K562 (cell line): ENCODE results near the gene KARS1. TPM values are rescaled to one million over a fixed set of nuclear protein-coding genes. Genes with fewer than 3 reads are reported as not detected.
A peak's percentile ranks its signal among the peaks of the same experiment; 100 is the strongest.

Source experiments
- EHMT2 ChIP-seq: fragments of 450-650 bp; IDR thresholded peaks from 2 replicates; pipeline ENCODE4 v1.6.1; 2018; ENCODE audit warnings: antibody characterized with exemption
- MAFG ChIP-seq: fragments of 450-650 bp; conservative IDR thresholded peaks from 2 replicates; pipeline ENCODE4 v1.6.1; 2016; ENCODE audit warnings: missing genetic modification characterization, missing compliant biosample characterization
- MTA3 ChIP-seq: fragments of 450-650 bp; formaldehyde crosslinking; IDR thresholded peaks from 2 replicates; pipeline ENCODE4 v1.6.1; 2017; ENCODE audit warnings: mild to moderate bottlenecking, borderline replicate concordance
- MXI1 ChIP-seq: IDR thresholded peaks from 2 replicates; pipeline ENCODE4 v1.6.1; 2011; ENCODE audit warnings: low read depth, mild to moderate bottlenecking, improper control_type of control experiment, low read length
- NFATC3 ChIP-seq: fragments of 450-650 bp; IDR thresholded peaks from 2 replicates; pipeline ENCODE4 v1.6.1; 2017; ENCODE audit warnings: mild to moderate bottlenecking
- RBM22 ChIP-seq: fragments of 200-400 bp; formaldehyde crosslinking; IDR thresholded peaks from 2 replicates; pipeline ENCODE4 v1.6.1; 2018; ENCODE audit warnings: low read length, low read depth; ENCODE audit not compliant: poor library complexity, severe bottlenecking
- RFX5 ChIP-seq: IDR thresholded peaks from 2 replicates; pipeline ENCODE4 v1.6.1; 2011; ENCODE audit warnings: low read depth, mild to moderate bottlenecking, improper control_type of control experiment, low read length
- RNF2 ChIP-seq: sonication (generic); IDR thresholded peaks from 2 replicates; pipeline ENCODE4 v1.6.1; 2016
- SAP30 ChIP-seq: fragments of 200-600 bp; sonication (generic); IDR thresholded peaks from 2 replicates; pipeline ENCODE4 v1.6.1; 2012; ENCODE audit warnings: borderline replicate concordance, low read depth, mild to moderate bottlenecking, moderate library complexity, low read length, control low read depth, inconsistent platforms; ENCODE audit not compliant: insufficient read depth, poor library complexity, severe bottlenecking
- SPI1 ChIP-seq: IDR thresholded peaks from 2 replicates; pipeline ENCODE4 v1.6.1; 2011; ENCODE audit warnings: low read depth, low read length, control low read depth, borderline replicate concordance
- TEAD2 ChIP-seq: fragments of 450-650 bp; IDR thresholded peaks from 2 replicates; pipeline ENCODE4 v1.6.1; 2016; ENCODE audit warnings: missing genetic modification characterization, control low read depth, missing compliant biosample characterization
- ZNF143 ChIP-seq: sonication (generic); formaldehyde crosslinking; IDR thresholded peaks from 2 replicates; pipeline ENCODE4 v1.9.0; 2022; ENCODE audit warnings: mild to moderate bottlenecking, missing genetic modification reagents
- ZNF197 ChIP-seq: fragments of 200-800 bp; sonication (Bioruptor generic); IDR thresholded peaks from 2 replicates; pipeline ENCODE4 v1.6.1; 2016; ENCODE audit warnings: low read depth, missing genetic modification characterization, missing compliant biosample characterization
- ZNF239 ChIP-seq: fragments of 250-450 bp; sonication (Bioruptor Pico); IDR thresholded peaks from 2 replicates; pipeline ENCODE4 v1.4.0; 2020; ENCODE audit warnings: mild to moderate bottlenecking
- ZNF384 ChIP-seq: IDR thresholded peaks from 2 replicates; pipeline ENCODE4 v1.6.1; 2012; ENCODE audit warnings: low read depth, low read length, improper control_type of control experiment
- polyA plus RNA-seq, 8 experiments: library from polyadenylated mRNA; depleted of rRNA in 4 of 8; stranded (reverse) in 5 of 8; unstranded in 3 of 8; fragments of >200 nt; fragmentation: Nextera tagmentation in 2 of 8; fragmentation: Illumina TruSeq in 1 of 8; extraction: Ambion mirVana in 2 of 8; extraction: Trizol in 1 of 8; gene quantifications; 2 replicates each; pipeline versions ENCODE4 v1.2.1 to v1.2.3, GENCODE V29; 2011 to 2014; ENCODE audit warnings: inconsistent platforms in 1 of 8, missing spikeins in 1 of 8
- total RNA-seq, 7 experiments: library from RNA; depleted of rRNA in 6 of 7; stranded (reverse); fragments of >200 nt in 6 of 7; fragmentation: Illumina TruSeq in 2 of 7; extraction: Trizol in 2 of 7; gene quantifications; 2 replicates each; pipeline versions ENCODE4 v1.2.1 to v1.2.3, GENCODE V29; 2011 to 2021; ENCODE audit warnings: low replicate concordance in 1 of 7
- TF ChIP-seq, protein P1 (sequence below): fragments of 450-650 bp; formaldehyde crosslinking; IDR thresholded peaks from 2 replicates; pipeline ENCODE4 v1.4.0; 2022; ENCODE audit warnings: missing genetic modification characterization
- TF ChIP-seq, protein P2 (sequence below): fragments of 450-650 bp; conservative IDR thresholded peaks from 2 replicates; pipeline ENCODE4 v1.6.1; 2016; ENCODE audit warnings: missing genetic modification characterization, low read depth, mild to moderate bottlenecking, control low read depth, missing compliant biosample characterization
- TF ChIP-seq, protein P3 (sequence below): fragments of 450-650 bp; formaldehyde crosslinking; conservative IDR thresholded peaks from 2 replicates; pipeline ENCODE4 v1.4.0; 2022; ENCODE audit warnings: mild to moderate bottlenecking, missing genetic modification characterization
- TF ChIP-seq, protein P4 (sequence below): sonication (generic); formaldehyde crosslinking; IDR thresholded peaks from 2 replicates; pipeline ENCODE4 v1.8.1; 2023; ENCODE audit warnings: mild to moderate bottlenecking, missing genetic modification reagents, moderate library complexity
- TF ChIP-seq, protein P5 (sequence below): fragments of 450-650 bp; IDR thresholded peaks from 2 replicates; pipeline ENCODE4 v1.6.1; 2016; ENCODE audit warnings: low read depth, mild to moderate bottlenecking, moderate library complexity
- TF ChIP-seq, protein P6 (sequence below): sonication (generic); formaldehyde crosslinking; IDR thresholded peaks from 2 replicates; pipeline ENCODE4 v1.9.0; 2022; ENCODE audit warnings: mild to moderate bottlenecking, missing genetic modification reagents

KARS1 gene
- total and polyA plus RNA-seq, 9 of the 15 experiments (the other 6 are each of a cell fraction or from before 2014, with no cell fraction given), result 223 to 386 (median 304) TPM

DNA sequence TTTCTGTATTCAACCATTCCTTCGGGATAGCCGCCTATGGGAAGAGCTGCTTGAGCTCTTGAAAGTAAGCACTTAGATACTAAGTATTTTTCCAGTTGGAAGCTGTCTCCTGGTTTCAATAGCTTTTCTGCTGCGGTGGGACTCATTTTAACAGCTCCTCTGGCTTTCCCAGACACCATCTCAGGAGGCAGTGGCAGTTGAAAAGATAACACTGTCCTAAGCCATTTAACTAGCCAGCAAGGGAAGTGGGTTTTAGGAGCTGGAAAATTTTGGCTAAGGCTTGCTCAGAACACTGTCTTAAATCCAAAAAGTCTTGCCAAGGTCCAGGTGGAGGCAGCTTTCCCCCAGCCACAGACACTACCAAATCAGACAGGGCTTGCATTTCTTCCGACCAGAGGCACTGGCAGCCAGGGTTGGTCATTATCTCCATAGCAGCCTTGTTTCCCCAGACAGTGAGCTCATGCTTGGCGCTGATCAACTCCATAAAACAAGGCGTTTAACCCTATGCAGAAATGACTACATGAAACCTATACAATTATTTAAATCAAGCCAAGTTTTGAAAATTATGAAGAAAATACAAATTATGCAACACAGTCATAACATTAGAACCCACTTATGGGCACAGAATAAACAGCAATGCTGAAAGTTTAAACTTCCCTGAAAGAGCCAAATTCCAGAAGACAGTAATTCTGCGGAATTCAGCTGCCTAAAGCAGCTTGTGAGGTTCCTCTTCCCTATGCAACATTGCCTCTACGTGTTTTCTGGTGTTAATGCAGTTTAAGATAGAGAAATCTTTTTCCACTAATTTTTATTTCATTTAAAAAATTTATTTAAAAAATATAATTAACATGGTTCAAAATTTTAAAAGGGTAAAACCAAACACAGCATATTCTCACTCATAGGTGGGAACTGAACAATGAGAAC is 56.3 kb downstream of the KARS1 start (continued):
- TF ChIP-seq RBM22 (no peak), NFATC3 (no peak), EHMT2 (no peak), SAP30 (no peak), RNF2 (no peak), RFX5 (no peak), ZNF143 (CRISPR knock-in tag) (no peak), ZNF239 (CRISPR knock-in tag) (no peak), TEAD2 (no peak), ZNF197 (CRISPR knock-in tag) (no peak), ZNF384 (no peak), MXI1 (no peak), SPI1 (peak; percentile 29; the same call in 1 of the 2 replicates), MAFG (tag) (no peak), MTA3 (0 out of 2 replicates have a peak, but pooled peaks have one; percentile 17)
- TF ChIP-seq, protein P1, sequence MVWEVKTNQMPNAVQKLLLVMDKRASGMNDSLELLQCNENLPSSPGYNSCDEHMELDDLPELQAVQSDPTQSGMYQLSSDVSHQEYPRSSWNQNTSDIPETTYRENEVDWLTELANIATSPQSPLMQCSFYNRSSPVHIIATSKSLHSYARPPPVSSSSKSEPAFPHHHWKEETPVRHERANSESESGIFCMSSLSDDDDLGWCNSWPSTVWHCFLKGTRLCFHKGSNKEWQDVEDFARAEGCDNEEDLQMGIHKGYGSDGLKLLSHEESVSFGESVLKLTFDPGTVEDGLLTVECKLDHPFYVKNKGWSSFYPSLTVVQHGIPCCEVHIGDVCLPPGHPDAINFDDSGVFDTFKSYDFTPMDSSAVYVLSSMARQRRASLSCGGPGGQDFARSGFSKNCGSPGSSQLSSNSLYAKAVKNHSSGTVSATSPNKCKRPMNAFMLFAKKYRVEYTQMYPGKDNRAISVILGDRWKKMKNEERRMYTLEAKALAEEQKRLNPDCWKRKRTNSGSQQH (CRISPR knock-in tag), result 0 out of 2 replicates have a peak, but pooled peaks have one; percentile 51
- TF ChIP-seq, protein P2, sequence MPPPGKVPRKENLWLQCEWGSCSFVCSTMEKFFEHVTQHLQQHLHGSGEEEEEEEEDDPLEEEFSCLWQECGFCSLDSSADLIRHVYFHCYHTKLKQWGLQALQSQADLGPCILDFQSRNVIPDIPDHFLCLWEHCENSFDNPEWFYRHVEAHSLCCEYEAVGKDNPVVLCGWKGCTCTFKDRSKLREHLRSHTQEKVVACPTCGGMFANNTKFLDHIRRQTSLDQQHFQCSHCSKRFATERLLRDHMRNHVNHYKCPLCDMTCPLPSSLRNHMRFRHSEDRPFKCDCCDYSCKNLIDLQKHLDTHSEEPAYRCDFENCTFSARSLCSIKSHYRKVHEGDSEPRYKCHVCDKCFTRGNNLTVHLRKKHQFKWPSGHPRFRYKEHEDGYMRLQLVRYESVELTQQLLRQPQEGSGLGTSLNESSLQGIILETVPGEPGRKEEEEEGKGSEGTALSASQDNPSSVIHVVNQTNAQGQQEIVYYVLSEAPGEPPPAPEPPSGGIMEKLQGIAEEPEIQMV (tag), result no peak
- TF ChIP-seq, protein P3, sequence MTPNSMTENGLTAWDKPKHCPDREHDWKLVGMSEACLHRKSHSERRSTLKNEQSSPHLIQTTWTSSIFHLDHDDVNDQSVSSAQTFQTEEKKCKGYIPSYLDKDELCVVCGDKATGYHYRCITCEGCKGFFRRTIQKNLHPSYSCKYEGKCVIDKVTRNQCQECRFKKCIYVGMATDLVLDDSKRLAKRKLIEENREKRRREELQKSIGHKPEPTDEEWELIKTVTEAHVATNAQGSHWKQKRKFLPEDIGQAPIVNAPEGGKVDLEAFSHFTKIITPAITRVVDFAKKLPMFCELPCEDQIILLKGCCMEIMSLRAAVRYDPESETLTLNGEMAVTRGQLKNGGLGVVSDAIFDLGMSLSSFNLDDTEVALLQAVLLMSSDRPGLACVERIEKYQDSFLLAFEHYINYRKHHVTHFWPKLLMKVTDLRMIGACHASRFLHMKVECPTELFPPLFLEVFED (CRISPR knock-in tag), result no peak
- TF ChIP-seq, protein P4, sequence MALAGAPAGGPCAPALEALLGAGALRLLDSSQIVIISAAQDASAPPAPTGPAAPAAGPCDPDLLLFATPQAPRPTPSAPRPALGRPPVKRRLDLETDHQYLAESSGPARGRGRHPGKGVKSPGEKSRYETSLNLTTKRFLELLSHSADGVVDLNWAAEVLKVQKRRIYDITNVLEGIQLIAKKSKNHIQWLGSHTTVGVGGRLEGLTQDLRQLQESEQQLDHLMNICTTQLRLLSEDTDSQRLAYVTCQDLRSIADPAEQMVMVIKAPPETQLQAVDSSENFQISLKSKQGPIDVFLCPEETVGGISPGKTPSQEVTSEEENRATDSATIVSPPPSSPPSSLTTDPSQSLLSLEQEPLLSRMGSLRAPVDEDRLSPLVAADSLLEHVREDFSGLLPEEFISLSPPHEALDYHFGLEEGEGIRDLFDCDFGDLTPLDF (CRISPR knock-in tag), result no peak
- TF ChIP-seq, protein P5, sequence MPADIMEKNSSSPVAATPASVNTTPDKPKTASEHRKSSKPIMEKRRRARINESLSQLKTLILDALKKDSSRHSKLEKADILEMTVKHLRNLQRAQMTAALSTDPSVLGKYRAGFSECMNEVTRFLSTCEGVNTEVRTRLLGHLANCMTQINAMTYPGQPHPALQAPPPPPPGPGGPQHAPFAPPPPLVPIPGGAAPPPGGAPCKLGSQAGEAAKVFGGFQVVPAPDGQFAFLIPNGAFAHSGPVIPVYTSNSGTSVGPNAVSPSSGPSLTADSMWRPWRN, result no peak
- TF ChIP-seq, protein P6, sequence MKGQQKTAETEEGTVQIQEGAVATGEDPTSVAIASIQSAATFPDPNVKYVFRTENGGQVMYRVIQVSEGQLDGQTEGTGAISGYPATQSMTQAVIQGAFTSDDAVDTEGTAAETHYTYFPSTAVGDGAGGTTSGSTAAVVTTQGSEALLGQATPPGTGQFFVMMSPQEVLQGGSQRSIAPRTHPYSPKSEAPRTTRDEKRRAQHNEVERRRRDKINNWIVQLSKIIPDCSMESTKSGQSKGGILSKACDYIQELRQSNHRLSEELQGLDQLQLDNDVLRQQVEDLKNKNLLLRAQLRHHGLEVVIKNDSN (CRISPR knock-in tag), result no peak
